ENCODE measurements around the gene GLB1L.
A peak's percentile ranks its signal among the peaks of the same experiment; 100 is the strongest.
"Not testable (repeated sequence)": the region's sequence is repeated elsewhere in the genome, so short reads cannot be mapped to it uniquely, and the experiment has no call there.

Gene GLB1L

DNA sequence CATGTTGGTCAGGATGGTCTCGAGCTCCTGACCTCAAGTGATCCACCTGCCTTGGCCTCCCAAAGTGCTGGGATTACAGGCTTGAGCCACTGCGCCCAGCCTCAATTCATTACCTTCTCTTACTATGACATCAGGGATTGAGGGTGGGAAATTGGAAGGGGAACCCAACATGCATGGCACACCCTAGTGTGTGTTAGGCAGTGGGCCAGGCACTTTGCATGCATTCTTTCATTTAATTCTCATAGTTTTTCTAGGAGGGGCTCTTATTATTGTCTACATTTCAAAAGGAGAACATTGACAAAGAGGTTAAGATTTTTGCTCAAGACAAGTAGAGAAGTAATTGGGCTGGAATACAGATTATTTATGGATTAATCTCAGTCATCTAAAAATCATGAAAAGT is 23.1 kb upstream of the GLB1L start:
- in situ Hi-C loops (cut with HindIII; ENCODE audit: low sequenced_read_pairs) = no loop called here
- H3K4me3 ChIP-seq (ENCODE audit: low read depth, low read length) = no peak overlapping the region

DNA sequence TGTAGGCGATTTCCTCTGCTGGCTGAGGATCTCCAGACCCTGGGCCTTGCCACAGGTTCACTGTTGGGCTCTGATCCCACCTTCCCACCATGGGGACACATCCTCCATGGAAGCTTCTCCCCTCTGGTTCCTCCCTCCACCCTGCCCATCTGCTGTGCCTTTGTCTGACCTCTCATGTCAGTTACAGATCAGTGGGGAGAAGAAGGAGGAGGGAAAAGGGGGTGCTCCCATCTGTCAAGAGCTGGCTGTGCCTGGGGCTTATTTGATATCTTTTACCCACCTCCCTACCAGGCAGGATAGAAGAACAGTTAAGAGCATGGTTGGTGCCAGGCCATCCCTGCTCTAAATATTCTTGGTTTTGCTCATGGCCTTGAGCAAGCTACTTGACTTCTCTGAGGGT is 21.6 kb upstream of the GLB1L start:
- no peak overlapping the region for H3K4me3 ChIP-seq (ENCODE audit: low read depth, low read length)
- DNase-seq (ENCODE audit: low read depth) = no peak

More for the DNA sequence above, 23.1 kb upstream of the GLB1L start:
- DNase-seq (ENCODE audit: low read depth) = no peak
- TF ChIP-seq, protein P1, sequence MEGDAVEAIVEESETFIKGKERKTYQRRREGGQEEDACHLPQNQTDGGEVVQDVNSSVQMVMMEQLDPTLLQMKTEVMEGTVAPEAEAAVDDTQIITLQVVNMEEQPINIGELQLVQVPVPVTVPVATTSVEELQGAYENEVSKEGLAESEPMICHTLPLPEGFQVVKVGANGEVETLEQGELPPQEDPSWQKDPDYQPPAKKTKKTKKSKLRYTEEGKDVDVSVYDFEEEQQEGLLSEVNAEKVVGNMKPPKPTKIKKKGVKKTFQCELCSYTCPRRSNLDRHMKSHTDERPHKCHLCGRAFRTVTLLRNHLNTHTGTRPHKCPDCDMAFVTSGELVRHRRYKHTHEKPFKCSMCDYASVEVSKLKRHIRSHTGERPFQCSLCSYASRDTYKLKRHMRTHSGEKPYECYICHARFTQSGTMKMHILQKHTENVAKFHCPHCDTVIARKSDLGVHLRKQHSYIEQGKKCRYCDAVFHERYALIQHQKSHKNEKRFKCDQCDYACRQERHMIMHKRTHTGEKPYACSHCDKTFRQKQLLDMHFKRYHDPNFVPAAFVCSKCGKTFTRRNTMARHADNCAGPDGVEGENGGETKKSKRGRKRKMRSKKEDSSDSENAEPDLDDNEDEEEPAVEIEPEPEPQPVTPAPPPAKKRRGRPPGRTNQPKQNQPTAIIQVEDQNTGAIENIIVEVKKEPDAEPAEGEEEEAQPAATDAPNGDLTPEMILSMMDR (IDR thresholded peaks at IDR 0.05; ENCODE audit: low read depth, low read length, missing control alignments) = no peak

DNA sequence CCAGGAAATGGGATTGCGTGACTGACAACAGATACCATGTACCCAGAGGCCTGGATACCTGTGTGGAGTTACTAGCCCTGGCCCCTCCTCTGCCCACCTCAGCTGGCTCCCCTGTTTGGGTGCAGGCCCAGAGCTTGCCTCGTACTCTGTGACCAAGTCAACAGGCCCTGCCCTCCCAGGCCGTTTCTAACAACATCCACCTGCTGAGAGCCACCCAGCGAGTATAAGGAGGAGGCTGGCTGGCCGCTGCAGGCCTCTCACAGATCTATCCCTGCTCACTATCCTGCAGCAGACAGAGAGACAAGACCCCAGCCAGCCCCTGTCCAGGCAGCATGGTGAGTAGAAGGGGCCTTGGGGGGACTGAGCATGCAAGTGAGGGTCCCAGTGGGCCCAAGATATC is 21.0 kb upstream of the GLB1L start:
- no peak for DNase-seq (ENCODE audit: low read depth)
- no peak overlapping the region for H3K4me3 ChIP-seq (ENCODE audit: low read depth, low read length)
- in situ Hi-C loops (cut with HindIII; ENCODE audit: low sequenced_read_pairs) = no loop called here
- TF ChIP-seq, protein P1 (IDR thresholded peaks at IDR 0.05; ENCODE audit: low read depth, low read length, missing control alignments) = no peak

More for the DNA sequence above, 21.6 kb upstream of the GLB1L start:
- TF ChIP-seq, protein P1 (IDR thresholded peaks at IDR 0.05; ENCODE audit: low read depth, low read length, missing control alignments) = no peak
- in situ Hi-C loops (cut with HindIII; ENCODE audit: low sequenced_read_pairs) = no loop called here

DNA sequence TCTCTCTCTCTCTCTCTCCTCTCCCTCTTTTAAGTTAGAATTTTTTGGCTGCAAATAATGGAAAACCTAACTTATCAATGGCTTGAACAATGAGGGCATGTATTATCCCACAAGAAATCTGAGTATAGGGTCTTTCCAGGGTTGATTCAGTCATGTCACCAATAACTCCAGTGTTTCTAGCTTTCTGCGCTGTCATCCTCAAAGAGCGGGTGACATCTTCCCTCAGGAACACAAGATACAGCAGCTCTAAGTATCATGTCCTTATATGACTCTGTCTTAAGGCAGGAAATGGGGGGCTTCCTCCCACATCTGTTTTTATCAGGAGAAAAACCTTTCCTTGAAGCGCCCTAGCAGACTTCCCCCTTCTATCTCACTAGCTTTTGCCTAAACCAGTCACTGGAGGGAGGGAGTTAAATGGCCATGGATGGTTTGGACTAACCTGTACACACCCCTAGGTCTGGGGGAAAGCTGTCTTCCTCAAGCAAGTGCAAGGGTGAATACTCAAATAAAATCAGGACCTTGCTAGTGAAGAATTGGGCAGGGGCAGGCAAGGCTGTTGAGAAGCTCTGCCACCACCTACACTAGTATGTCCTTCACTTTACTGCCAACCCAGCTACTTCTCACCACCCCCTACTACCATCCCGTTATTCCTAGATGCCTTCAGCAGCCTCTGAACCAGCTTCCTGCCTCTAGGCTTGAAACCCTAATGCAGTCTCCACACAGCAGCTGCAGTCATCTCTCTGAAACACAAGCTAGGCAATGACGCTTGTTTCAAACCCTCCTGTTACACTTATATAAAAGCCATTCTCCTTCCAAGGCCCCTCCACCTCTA is 16.0 kb upstream of the GLB1L start:
- no peak overlapping the region for H3K4me3 ChIP-seq (ENCODE audit: low read depth, low read length)
- DNase-seq (ENCODE audit: low read depth) = no peak
- in situ Hi-C loops (cut with HindIII; ENCODE audit: low sequenced_read_pairs) = no loop called here
- TF ChIP-seq, protein P1 (IDR thresholded peaks at IDR 0.05; ENCODE audit: low read depth, low read length, missing control alignments) = no peak

DNA sequence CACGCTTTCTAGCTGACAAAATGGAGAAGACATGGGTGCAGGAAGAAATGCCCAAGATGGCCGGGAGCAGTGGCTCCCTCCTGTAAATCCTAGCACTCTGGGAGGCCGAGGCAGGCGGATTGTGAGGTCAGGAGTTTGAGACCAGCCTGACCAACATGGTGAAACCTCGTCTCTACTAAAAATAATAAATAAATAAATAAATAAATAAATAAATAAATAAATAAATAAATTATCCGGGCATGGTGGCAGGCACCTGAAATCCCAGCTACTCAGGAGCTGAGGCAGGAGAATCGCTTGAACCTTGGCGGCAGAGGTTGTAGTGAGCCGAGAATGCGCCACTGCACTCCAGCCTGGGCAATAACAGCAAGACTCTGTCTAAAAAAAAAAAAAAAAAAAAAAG is 13.7 kb upstream of the GLB1L start:
- in situ Hi-C loops (cut with HindIII; ENCODE audit: low sequenced_read_pairs); DNase-seq (ENCODE audit: low read depth); H3K4me3 ChIP-seq (ENCODE audit: low read depth, low read length): not testable (repeated sequence)

DNA sequence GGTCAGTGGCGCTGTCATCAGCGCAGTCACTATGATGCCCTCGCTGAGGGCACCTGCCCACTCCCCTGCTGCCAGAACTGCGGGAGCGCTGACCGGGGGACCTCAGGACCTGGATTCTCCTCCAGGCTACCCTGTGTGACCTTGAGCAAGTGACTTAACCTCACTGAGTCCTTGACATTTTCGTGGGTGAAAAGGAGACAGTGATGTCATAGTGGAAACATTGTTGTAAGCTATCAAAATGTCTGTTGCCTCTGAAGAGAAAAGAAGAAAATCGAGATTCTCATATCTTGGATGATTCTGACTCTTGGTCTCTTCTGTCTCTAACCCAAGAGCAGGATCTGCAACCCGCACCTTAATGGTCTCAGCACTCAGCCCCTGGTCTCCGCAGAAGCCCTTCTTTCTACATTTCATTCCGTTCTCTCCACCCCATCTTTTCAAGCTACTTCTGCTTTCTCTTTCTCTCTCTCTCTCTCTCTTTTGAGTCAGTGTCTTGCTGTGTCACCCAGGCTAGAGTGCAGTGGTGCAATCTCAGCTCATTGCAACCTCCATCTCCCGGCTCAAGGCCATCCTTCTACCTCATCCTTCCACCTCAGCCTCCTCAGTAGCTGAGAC is 9.5 kb upstream of the GLB1L start:
- in situ Hi-C loops (cut with HindIII; ENCODE audit: low sequenced_read_pairs) = no loop called here
- TF ChIP-seq, protein P1 (IDR thresholded peaks at IDR 0.05; ENCODE audit: low read depth, low read length, missing control alignments) = no peak
- no peak for DNase-seq (ENCODE audit: low read depth)
- peak overlapping the region; percentile 37 for H3K4me3 ChIP-seq (ENCODE audit: low read depth, low read length)

All from astrocyte of the cerebellum (primary cell).